Measurements from ENCODE around the gene ALDH1L1.

ALDH1L1 gene

GRCh38 chr3:126156468-126156867, 23.9 kb downstream of the ALDH1L1 start:
- no peak for DNase-seq (ENCODE audit: low read depth)
- H3K4me3 ChIP-seq (ENCODE audit: low read depth, low read length): no peak overlapping the region
- TF ChIP-seq CTCF (IDR thresholded peaks at IDR 0.05; ENCODE audit: low read depth, low read length) (no peak), MAX (IDR thresholded peaks at IDR 0.05; ENCODE audit: low read depth, low read length) (no peak), MYC (IDR thresholded peaks at IDR 0.05; ENCODE audit: low read depth, low read length) (no peak), POLR2A (IDR thresholded peaks at IDR 0.05; ENCODE audit: extremely low read depth, insufficient read length) (no peak)

GRCh38 chr3:126155819-126156218, 24.6 kb downstream of the ALDH1L1 start:
- no peak for DNase-seq (ENCODE audit: low read depth)
- TF ChIP-seq MAX (IDR thresholded peaks at IDR 0.05; ENCODE audit: low read depth, low read length) (no peak), POLR2A (IDR thresholded peaks at IDR 0.05; ENCODE audit: extremely low read depth, insufficient read length) (no peak), CTCF (IDR thresholded peaks at IDR 0.05; ENCODE audit: low read depth, low read length) (no peak), MYC (IDR thresholded peaks at IDR 0.05; ENCODE audit: low read depth, low read length) (no peak)
- no peak overlapping the region for H3K4me3 ChIP-seq (ENCODE audit: low read depth, low read length)

GRCh38 chr3:126155280-126155640, 25.1 kb downstream of the ALDH1L1 start:
- H3K4me3 ChIP-seq (ENCODE audit: low read depth, low read length): no peak overlapping the region
- no peak for DNase-seq (ENCODE audit: low read depth)
- TF ChIP-seq MAX (IDR thresholded peaks at IDR 0.05; ENCODE audit: low read depth, low read length) (no peak), CTCF (IDR thresholded peaks at IDR 0.05; ENCODE audit: low read depth, low read length) (no peak), MYC (IDR thresholded peaks at IDR 0.05; ENCODE audit: low read depth, low read length) (no peak), POLR2A (IDR thresholded peaks at IDR 0.05; ENCODE audit: extremely low read depth, insufficient read length) (no peak)

GRCh38 chr3:126154391-126155279, 25.8 kb downstream of the ALDH1L1 start:
- no peak for DNase-seq (ENCODE audit: low read depth)
- TF ChIP-seq CTCF (IDR thresholded peaks at IDR 0.05; ENCODE audit: low read depth, low read length) (no peak), MYC (IDR thresholded peaks at IDR 0.05; ENCODE audit: low read depth, low read length) (no peak), POLR2A (IDR thresholded peaks at IDR 0.05; ENCODE audit: extremely low read depth, insufficient read length) (no peak), MAX (IDR thresholded peaks at IDR 0.05; ENCODE audit: low read depth, low read length) (no peak)
- H3K4me3 ChIP-seq (ENCODE audit: low read depth, low read length): no peak overlapping the region

- H3K4me3 ChIP-seq (ENCODE audit: low read depth, low read length): no peak overlapping the region
- no peak for TF ChIP-seq CTCF (IDR thresholded peaks at IDR 0.05; ENCODE audit: low read depth, low read length)
- no peak for DNase-seq (ENCODE audit: low read depth)
Observed at GRCh38 chr3:126153695-126154360, 26.6 kb downstream of the ALDH1L1 start.

All from NB4 (cell line).